Kasumi-1 (cell line): ENCODE measurements around the gene IL23R.

ENCODE experiments used
- DNase-seq, 2 experiments: peaks; one replicate each; lab custom pipeline; 2025; lab: John Stamatoyannopoulos, UW

The IL23R gene

DNA sequence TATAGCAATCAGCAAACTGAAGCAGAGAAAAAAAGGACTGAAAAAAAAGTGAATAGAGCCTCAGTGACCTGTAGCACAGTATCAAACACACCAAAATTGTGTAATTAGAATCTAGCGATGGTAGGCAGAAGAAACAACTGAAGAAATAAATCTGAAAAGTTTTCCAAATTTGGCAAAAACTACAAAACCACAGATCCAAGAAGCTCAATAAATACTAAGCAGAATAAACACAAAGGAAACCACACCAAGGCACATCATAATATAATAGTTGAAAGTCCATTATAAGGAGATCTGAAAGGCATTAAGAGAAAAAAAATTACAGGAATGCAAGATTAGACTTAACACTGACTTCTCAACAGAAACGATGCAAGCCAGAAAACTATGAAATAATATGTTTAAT, 134.3 kb downstream of the IL23R start:
- no peak for DNase-seq

DNA sequence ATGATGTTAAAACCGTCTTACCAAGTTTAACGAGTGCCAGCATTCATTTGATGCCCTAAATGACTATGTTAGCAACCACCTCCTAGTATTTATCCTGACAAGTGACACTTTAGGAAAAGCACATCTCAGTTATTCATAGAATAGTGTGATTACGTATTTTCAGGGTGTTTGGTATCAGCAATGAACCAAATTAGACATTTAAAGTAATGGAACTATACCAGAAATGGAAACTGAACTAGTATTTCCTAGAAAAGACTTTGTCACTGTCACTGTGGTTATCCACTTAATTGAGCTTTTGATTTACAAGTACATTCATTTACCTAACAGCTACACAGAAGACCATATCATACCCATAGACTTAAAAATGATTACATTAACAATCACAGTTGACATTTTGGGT, 137.8 kb downstream of the IL23R start:
- DNase-seq = no peak

GRCh38 chr1:67306547-67306946, 140.3 kb downstream of the IL23R start:
- DNase-seq = no peak

GRCh38 chr1:67307251-67308060, 141.2 kb downstream of the IL23R start, which contains the start of gene IL12RB2:
Gene IL12RB2 (plus strand): TSS chr1:67307873. CDS start chr1:67320369, 12,496 bp downstream.
- DNase-seq = peak in 1 of 2 experiments; percentile 18

DNA sequence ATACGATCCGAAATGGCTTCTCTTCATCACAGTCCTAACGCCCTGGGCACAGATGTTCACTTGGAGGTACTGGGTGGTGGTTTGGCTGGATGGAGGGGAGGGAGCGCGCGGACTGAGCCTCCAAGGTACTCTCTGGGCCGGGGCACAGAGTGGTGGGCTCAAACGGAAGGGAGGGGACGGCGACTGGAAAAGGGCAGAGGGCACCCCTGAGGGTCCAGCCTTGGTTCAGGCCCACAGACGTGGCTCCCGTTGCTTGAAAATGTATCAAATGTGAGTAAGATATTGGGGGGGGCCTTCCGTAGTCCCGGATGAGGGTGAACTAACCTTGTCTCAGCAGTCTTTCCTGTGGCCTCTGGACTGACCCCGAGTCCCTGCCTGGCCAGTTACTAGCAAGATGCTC, 141.9 kb downstream of the IL23R start:
- DNase-seq = no peak
